Upper lobe of left lung (tissue), 4 donors: Measurements from ENCODE around the gene CPHXL2.

ENCODE experiments used
- CTCF ChIP-seq, 6 experiments: fragments of 450-650 bp in 4 of 6; fragments of 200-600 bp in 2 of 6; sonication (generic) in 2 of 6; IDR thresholded peaks; one replicate each; pipeline ENCODE4 v1.5.1; 2016 to 2019; ENCODE audit warnings: antibody characterized with exemption in 6 of 6
- POLR2A ChIP-seq, 4 donors: fragments of 450-650 bp; IDR thresholded peaks; one replicate each; pipeline ENCODE4 v1.5.1; 2016 to 2017; ENCODE audit warnings: antibody characterized with exemption in 4 of 4, mild to moderate bottlenecking in 2 of 4

DNA sequence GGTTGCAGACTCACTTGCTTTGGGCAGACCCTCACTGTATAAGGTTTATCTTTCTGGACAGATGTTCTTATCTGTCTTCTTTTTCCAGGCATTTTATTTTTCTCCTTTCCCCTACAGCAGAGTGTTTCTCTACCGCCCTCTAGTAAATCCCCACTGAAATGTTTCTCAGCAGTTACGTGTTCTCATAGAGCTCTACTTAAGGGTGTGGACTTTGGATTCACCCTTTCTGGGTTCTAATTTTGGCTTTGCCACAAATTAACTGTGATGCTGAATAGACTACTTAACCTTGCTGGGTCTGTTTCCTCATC, 55.7 kb downstream of the CPHXL2 start:
- TF ChIP-seq CTCF (IDR thresholded peaks at IDR 0.05) (no peak), POLR2A (IDR thresholded peaks at IDR 0.05) (no peak)
